ENCODE measurements around the gene DPP4. TPM values are rescaled to one million over a fixed set of nuclear protein-coding genes. Genes with fewer than 3 reads are reported as not detected.

DPP4 gene
- total and polyA plus RNA-seq, 4 donors, result 1.2 to 15.7 (median 5.8) TPM

DNA sequence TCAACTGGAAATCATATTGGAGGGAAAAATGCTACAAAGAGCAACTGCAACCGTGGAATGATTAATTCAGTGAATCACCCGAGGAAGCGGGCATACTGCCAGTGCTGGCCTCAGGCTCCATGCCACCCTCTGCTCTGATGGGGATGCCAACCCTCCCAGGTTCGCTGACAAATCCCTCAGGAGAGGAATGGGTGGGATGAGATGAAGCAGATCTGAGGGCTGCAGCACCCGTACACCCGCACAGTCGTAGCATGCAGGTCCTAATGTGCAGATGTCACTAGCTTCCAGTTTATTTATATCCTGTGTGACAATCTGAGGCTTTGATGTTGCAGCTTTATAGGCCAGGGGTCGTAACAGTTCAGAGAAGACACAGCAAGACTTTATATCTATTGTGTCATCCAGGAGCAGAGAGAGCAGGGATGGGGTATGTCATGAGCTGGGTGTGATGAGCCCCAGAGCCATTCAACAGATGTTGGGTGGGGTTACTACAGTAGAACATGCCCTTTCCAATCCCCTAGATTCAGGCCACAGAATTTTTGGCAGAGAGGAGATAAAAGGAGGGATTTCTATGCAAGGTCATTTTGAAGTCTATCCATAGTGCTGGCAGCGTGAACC, 44.6 kb downstream of the DPP4 start:
- 60% methylated on average over 4 of the region's 9 CpGs for WGBS (ENCODE audit: insufficient coverage)
- Histone ChIP-seq H3K4me3 (ENCODE audit: low read depth, low read length) (no peak overlapping the region), H3K27ac (ENCODE audit: low read depth, low read length) (no peak overlapping the region), H3K4me1 (ENCODE audit: control insufficient read depth, insufficient read depth, low read length) (peaks cover 2% of the 10 kb centered on the region), H3K27me3 (ENCODE audit: control insufficient read depth, insufficient read depth, low read length) (no peaks in the 10 kb centered on the region), H3K9me3 (ENCODE audit: control insufficient read depth, insufficient read depth, low read length) (no peaks in the 10 kb centered on the region), H3K36me3 (ENCODE audit: control insufficient read depth, insufficient read depth, low read length) (no peaks in the 10 kb centered on the region)
- peak in 2 of 6 donors; percentile 7 to 62 for DNase-seq (ENCODE audit: low read depth in 4 of 6, low spot score in 6 of 6)

DNA sequence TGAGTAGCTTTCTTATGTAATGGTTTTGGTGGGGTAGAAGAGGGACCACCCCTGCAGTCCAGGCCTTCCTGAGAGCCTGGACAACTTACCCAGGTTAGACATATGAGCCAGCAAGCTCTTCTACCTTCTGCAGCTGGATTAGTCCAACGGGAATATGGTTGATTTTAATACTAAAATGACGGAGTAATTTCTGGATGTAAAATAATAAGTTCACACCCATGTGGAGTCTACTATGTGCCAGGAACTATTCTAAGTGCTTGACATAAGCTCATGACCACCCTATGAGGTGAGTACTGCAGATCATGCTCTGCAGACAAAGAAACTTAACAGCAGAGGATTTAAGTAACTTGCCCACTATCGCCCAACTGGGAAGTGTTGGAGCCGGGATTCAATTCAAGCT, 45.5 kb downstream of the DPP4 start:
- Histone ChIP-seq H3K27ac (ENCODE audit: low read depth, low read length) (no peak overlapping the region), H3K9me3 (ENCODE audit: control insufficient read depth, insufficient read depth, low read length) (no peaks in the 10 kb centered on the region)
- no peak for DNase-seq (ENCODE audit: low read depth in 4 of 6, low spot score in 6 of 6)

DNA sequence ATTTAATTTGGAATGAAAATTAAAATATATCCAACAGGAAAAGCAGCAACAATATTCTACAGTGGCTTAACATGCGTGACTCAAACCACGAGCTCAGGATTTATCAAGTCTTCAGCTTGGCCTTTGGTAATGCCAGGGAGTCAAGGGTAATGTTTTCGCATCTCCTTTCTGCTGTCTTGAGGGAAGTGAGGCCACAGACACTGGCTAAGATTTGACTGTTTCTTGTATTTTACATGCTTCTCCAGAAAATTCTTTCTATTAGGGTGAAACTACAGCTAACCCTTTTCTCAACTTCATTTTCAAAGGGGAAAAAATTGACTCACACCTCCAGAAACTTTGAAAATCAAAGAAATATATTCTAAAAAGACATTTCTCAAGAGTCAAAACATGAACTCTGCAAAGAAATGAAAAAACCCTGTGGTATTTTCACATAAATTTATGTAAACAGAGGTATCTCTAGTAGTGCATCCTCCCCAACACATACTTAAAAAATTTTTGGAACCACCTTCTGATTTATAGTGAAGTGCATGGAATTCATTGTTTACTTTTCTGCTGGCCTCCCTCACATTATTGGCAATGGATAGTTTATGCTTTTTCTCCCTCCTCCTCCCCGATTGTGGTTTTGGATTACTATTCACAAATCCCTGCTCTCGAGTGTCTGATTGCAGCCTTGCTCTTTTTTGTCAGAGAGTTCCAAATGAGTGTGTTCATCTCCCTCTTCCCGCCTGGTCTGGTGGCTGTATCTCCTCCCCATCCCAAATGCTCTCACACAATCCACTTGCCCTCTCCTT, 48.7 kb downstream of the DPP4 start:
- no peaks in the 10 kb centered on the region for H3K27me3 ChIP-seq (ENCODE audit: control insufficient read depth, insufficient read depth, low read length)
- H3K27ac ChIP-seq (ENCODE audit: low read depth, low read length), result no peak overlapping the region
- H3K36me3 ChIP-seq (ENCODE audit: control insufficient read depth, insufficient read depth, low read length), result no peaks in the 10 kb centered on the region
- H3K4me1 ChIP-seq (ENCODE audit: control insufficient read depth, insufficient read depth, low read length), result peaks cover 2% of the 10 kb centered on the region
- no peaks in the 10 kb centered on the region for H3K9me3 ChIP-seq (ENCODE audit: control insufficient read depth, insufficient read depth, low read length)
- no peak overlapping the region for H3K4me3 ChIP-seq (ENCODE audit: low read depth, low read length)
- 62% methylated on average over 3 of the region's 6 CpGs for WGBS (ENCODE audit: insufficient coverage)
- no peak for DNase-seq (ENCODE audit: low read depth in 4 of 6, low spot score in 6 of 6)

More for the DNA sequence above, 45.5 kb downstream of the DPP4 start:
- Histone ChIP-seq H3K4me3 (ENCODE audit: low read depth, low read length) (no peak overlapping the region), H3K4me1 (ENCODE audit: control insufficient read depth, insufficient read depth, low read length) (peaks cover 2% of the 10 kb centered on the region), H3K36me3 (ENCODE audit: control insufficient read depth, insufficient read depth, low read length) (no peaks in the 10 kb centered on the region), H3K27me3 (ENCODE audit: control insufficient read depth, insufficient read depth, low read length) (no peaks in the 10 kb centered on the region)
- WGBS (ENCODE audit: insufficient coverage), result 92% methylated on average over 4 of the region's 4 CpGs

DNA sequence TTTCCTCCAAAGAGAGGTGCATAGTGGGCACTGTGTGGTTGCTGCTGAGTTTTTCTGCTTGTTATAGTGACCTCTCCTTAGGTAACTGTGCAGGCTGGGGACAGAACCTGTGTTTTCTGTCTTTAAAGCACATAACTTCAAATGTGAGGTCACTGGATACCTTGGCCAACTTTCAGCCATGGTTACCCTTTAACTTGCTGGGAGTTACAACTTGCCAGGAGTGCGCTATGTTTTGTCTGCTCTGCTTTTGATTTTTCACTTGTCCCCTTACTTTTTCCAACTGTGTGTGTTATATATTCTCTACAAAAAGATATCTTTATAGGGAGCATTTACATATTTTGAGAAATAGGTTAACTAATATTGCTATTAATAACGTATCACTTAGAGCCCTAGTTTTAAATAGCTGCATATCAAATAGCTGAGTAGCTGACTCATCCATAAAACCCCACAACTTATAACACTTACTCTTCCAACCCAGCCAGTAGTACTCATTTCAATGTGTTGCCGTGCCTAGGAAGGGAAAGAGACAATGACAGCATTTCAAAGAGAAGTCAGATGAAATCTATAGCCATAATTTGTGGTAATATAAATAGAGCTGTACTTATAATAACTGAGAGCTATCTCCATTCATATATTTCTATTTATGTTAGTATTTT, 51.6 kb downstream of the DPP4 start:
- no CpG with 5 or more reads among the region's 3 CpGs for WGBS (ENCODE audit: insufficient coverage)
- H3K36me3 ChIP-seq (ENCODE audit: control insufficient read depth, insufficient read depth, low read length), result no peaks in the 10 kb centered on the region
- H3K27ac ChIP-seq (ENCODE audit: low read depth, low read length), result no peak overlapping the region
- DNase-seq (ENCODE audit: low read depth in 4 of 6, low spot score in 6 of 6), result no peak
- no peaks in the 10 kb centered on the region for H3K4me1 ChIP-seq (ENCODE audit: control insufficient read depth, insufficient read depth, low read length)
- H3K4me3 ChIP-seq (ENCODE audit: low read depth, low read length), result no peak overlapping the region
- peaks cover under 1% of the 10 kb centered on the region for H3K27me3 ChIP-seq (ENCODE audit: control insufficient read depth, insufficient read depth, low read length)
- no peaks in the 10 kb centered on the region for H3K9me3 ChIP-seq (ENCODE audit: control insufficient read depth, insufficient read depth, low read length)

DNA sequence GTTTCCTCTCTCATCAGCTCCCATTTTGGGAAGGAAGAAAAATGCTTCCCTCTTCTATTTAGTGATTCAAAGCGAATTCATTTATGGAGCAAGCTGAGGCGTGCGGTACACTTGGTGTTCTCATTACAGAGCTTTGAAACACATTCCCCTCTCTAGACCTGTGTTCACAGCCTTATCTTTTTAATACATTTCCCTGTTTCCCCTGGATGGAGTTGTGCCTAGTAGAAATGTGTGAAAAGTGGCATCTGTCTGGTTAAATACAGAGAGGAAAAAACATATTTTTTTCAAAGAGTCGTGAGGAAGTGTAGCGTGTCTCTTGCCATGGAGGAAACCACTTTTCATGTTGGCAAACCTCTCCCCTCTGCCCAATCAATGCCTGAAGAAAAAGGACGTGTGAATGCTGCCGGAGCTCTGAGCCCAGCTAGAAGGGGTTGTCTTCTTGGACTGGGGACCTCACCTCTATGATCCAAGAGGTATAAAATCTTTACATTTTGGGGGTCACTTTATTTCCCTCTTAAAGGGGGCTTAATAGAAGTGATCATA, 52.4 kb downstream of the DPP4 start:
- Histone ChIP-seq H3K36me3 (ENCODE audit: control insufficient read depth, insufficient read depth, low read length) (no peaks in the 10 kb centered on the region), H3K27ac (ENCODE audit: low read depth, low read length) (no peak overlapping the region), H3K4me1 (ENCODE audit: control insufficient read depth, insufficient read depth, low read length) (no peaks in the 10 kb centered on the region), H3K4me3 (ENCODE audit: low read depth, low read length) (no peak overlapping the region), H3K9me3 (ENCODE audit: control insufficient read depth, insufficient read depth, low read length) (no peaks in the 10 kb centered on the region), H3K27me3 (ENCODE audit: control insufficient read depth, insufficient read depth, low read length) (peaks cover 2% of the 10 kb centered on the region)
- no CpG with 5 or more reads among the region's 7 CpGs for WGBS (ENCODE audit: insufficient coverage)
- peak in 1 of 6 donors; percentile 82 for DNase-seq (ENCODE audit: low read depth in 4 of 6, low spot score in 6 of 6)

DNA sequence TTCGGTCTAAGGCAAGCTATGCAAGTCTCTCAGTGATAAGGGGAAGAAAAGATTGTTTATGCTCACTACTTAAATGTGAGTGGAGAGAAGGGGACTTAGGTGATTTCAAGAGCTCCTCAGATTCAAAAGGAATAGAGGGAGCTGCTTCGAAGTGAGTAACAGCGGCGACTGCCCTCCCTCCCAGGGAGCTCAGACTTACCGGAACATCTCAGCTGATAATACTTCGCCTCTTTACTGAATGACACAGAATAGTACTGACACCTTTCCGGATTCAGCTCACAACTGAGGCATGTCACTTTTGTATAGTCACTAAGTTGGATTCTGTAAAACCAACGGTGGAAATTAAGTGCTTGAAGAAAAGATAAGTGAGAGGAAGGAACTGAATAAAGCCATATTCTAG, 55.5 kb downstream of the DPP4 start:
- Histone ChIP-seq H3K4me3 (ENCODE audit: low read depth, low read length) (no peak overlapping the region), H3K4me1 (ENCODE audit: control insufficient read depth, insufficient read depth, low read length) (no peaks in the 10 kb centered on the region), H3K9me3 (ENCODE audit: control insufficient read depth, insufficient read depth, low read length) (no peaks in the 10 kb centered on the region), H3K27ac (ENCODE audit: low read depth, low read length) (no peak overlapping the region), H3K27me3 (ENCODE audit: control insufficient read depth, insufficient read depth, low read length) (peaks cover 2% of the 10 kb centered on the region), H3K36me3 (ENCODE audit: control insufficient read depth, insufficient read depth, low read length) (no peaks in the 10 kb centered on the region)
- 81% methylated on average over 7 of the region's 8 CpGs for WGBS (ENCODE audit: insufficient coverage)
- no peak for DNase-seq (ENCODE audit: low read depth in 4 of 6, low spot score in 6 of 6)

DNA sequence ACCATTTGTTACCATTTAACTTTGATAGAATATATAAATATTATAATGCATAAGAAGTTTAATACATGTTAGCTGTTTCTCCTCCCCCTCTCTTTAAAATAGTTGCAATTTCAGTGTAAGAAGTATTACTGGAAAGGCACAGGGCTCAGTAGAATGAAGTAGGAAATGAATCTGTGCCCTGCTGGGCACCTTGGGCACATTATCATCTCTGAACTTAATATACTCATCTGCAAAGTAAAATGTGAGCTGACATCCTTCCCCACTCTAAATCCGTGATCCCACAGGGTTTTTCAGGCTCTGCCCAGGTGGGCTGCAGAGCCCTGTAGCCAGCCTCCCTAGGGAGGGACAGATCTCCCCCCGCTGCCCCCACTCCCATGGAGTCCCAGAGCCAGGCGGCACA, 56.8 kb downstream of the DPP4 start:
- no peaks in the 10 kb centered on the region for H3K9me3 ChIP-seq (ENCODE audit: control insufficient read depth, insufficient read depth, low read length)
- H3K4me1 ChIP-seq (ENCODE audit: control insufficient read depth, insufficient read depth, low read length), result no peaks in the 10 kb centered on the region
- H3K27me3 ChIP-seq (ENCODE audit: control insufficient read depth, insufficient read depth, low read length), result peaks cover 2% of the 10 kb centered on the region
- 72% methylated on average over 3 of the region's 3 CpGs for WGBS (ENCODE audit: insufficient coverage)
- H3K36me3 ChIP-seq (ENCODE audit: control insufficient read depth, insufficient read depth, low read length), result no peaks in the 10 kb centered on the region
- no peak overlapping the region for H3K4me3 ChIP-seq (ENCODE audit: low read depth, low read length)
- H3K27ac ChIP-seq (ENCODE audit: low read depth, low read length), result no peak overlapping the region
- no peak for DNase-seq (ENCODE audit: low read depth in 4 of 6, low spot score in 6 of 6)

DNA sequence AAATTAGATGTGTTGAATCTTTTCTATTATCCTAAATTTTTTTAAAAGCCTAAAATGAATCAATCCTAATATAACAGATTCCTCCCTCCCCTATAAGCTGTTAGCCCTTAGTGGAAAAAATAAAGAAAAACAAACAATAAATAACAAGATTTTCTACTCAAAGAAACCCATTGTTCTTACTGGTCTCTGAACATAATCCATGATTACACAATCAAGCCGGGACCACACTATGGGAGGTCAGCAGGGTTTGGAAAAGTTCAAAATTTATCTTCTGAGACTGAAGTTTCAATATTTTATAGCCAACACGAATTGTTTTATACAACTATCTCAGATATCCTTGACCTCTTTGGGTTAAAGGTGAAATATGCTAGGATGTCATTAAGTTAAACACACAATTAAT, 57.9 kb downstream of the DPP4 start:
- Histone ChIP-seq H3K4me1 (ENCODE audit: control insufficient read depth, insufficient read depth, low read length) (no peaks in the 10 kb centered on the region), H3K36me3 (ENCODE audit: control insufficient read depth, insufficient read depth, low read length) (no peaks in the 10 kb centered on the region), H3K27ac (ENCODE audit: low read depth, low read length) (no peak overlapping the region), H3K9me3 (ENCODE audit: control insufficient read depth, insufficient read depth, low read length) (no peaks in the 10 kb centered on the region), H3K27me3 (ENCODE audit: control insufficient read depth, insufficient read depth, low read length) (peaks cover 2% of the 10 kb centered on the region), H3K4me3 (ENCODE audit: low read depth, low read length) (no peak overlapping the region)
- WGBS (ENCODE audit: insufficient coverage), result no CpG with 5 or more reads among the region's 2 CpGs
- DNase-seq (ENCODE audit: low read depth in 4 of 6, low spot score in 6 of 6), result no peak

DNA sequence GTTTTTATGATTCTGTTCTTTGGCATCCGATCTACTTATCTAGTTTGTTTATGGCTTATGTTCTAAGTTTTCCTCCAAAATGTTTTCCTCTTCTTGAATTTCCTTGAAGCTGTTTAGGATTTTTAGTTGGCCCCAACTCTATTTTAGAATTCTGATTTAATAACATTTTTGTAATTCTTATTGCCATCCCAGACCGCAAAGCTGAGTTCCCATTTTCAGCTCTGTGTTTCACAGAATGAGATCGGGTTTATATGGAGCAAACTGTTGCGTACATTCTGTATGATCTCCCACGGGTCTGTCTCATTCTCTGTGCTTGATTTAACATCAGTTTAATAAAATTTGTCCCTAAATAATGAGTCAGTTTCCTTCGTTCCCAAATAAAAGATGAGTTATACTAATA, 59.3 kb downstream of the DPP4 start:
- no peak overlapping the region for H3K4me3 ChIP-seq (ENCODE audit: low read depth, low read length)
- H3K36me3 ChIP-seq (ENCODE audit: control insufficient read depth, insufficient read depth, low read length), result no peaks in the 10 kb centered on the region
- peaks cover 2% of the 10 kb centered on the region for H3K27me3 ChIP-seq (ENCODE audit: control insufficient read depth, insufficient read depth, low read length)
- no peak for DNase-seq (ENCODE audit: low read depth in 4 of 6, low spot score in 6 of 6)
- no peaks in the 10 kb centered on the region for H3K9me3 ChIP-seq (ENCODE audit: control insufficient read depth, insufficient read depth, low read length)
- H3K4me1 ChIP-seq (ENCODE audit: control insufficient read depth, insufficient read depth, low read length), result no peaks in the 10 kb centered on the region
- WGBS (ENCODE audit: insufficient coverage), result no CpG with 5 or more reads among the region's 6 CpGs
- H3K27ac ChIP-seq (ENCODE audit: low read depth, low read length), result no peak overlapping the region
